HG02885 (cell line): Measurements from ENCODE around the gene TRIM17.

Experiments
- ATAC-seq: cut with Tn5 transposase; IDR thresholded peaks from one replicate; pipeline ENCODE4 v1.9.1; 2021; ENCODE audit warnings: mild to moderate bottlenecking; ENCODE audit not compliant: unreplicated experiment, poor library complexity

The TRIM17 gene

GRCh38 chr1:228423404-228424053, 6.9 kb upstream of the TRIM17 start:
- ATAC-seq: no peak

DNA sequence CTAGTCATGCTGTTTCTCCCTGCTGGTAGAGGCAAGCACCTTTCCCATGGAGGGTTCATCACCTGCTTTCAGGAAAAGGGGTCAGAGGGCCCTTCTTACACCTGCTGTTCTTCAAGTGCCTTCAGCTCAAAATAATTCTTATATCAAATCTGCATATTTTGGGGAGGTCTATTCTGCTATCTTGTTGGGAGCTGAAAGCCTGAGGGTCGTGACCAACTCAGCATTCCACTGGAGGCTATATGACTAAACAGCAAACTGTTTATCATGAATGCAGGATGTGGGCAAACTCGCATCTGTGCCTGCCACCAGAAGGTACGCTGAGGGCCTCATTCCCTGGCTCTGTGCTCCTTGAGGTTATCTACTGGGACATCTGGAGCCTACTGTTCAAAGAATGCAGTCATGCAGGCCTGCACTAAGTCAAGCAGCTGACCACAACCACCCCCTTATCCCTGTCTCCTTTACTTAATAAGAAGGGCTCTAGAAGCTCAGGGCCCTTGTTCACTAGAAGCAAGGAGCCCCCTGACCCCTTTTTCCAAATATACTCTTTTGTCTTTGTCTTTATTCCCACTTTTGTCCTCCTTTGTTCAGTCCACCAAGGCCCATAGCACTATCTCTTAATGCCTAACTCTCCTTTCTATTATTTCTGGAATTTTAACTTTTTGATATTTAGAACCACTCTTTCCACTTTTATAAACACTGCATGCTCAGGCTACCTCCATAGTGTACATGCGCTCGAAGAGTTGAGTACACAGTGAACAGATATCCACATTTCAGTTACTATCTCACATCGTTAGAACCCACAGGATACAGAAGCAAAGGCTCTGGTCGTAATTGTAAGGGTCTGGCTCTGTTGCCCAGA, 4.5 kb upstream of the TRIM17 start:
- no peak for ATAC-seq

DNA sequence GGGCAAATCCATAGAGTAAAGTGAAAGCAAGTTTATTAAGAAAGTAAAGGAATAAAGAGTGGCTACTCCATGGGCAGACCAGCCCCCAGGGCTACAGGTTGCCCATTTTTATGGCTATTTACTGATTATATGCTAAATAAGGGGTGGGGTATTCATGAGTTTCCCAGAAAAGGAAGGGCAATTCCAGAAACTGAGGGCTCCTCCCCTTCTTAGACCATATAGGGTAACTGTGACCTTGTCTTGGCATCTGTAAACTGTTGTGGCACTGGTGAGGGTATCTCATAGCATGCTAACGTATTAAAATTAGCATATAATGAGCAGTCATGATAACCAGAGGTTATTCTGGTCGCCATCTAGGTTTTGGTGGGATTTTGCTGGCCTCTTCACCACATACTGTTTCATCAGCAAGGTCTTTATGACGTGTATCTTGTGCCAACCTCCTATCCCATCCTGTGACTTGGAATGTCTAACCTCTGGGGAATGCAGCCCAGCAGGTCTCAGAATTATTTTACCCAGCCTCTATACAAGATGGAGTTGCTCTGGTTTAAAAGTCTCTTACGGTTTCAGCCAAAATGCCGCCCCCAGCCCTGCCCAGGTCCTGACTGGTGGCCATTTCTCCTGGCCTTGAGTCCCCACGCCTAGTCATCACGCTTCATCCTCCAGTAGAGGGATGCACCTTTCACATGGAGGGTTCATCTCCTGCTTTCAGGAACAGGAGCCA, 982 bp upstream of the TRIM17 start:
- no peak for ATAC-seq

DNA sequence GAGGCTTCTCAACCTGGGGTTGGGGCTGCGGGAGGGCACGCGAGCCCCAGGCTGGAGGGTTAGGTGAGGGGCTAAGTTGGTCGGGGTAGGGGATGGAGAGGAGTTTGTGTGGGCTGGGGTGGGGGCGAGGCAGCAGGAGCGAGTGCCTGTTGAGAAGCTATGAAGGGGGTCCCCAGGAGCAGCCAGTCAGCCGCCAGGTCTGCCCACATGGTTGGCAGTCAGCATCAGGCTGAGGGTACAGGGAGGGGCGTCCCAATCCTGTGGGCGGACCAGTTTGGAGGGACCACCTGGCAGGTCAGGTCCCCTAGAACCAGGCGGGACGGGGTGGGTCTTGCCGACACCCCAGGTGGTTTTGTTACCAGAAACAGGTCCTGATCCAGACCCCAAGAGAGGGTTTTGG, 400 bp upstream of the TRIM17 start:
- no peak for ATAC-seq

DNA sequence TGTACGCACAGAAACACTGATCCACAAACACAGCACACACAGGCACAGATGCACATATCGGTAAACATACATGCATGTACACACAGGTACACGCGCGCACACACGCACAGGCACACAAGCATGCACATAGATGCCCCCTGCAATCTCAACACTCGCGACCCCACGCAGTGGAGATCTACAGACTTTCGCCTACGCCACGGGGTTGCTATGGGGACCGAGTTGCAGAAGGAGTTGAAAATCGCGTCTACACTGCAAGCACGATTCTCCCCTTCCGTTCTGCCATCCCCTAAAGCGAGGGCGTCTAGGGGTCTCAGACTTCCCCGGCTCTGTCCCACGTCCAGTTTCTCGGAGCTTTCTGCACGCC, 826 bp downstream of the TRIM17 start:
- no peak for ATAC-seq

DNA sequence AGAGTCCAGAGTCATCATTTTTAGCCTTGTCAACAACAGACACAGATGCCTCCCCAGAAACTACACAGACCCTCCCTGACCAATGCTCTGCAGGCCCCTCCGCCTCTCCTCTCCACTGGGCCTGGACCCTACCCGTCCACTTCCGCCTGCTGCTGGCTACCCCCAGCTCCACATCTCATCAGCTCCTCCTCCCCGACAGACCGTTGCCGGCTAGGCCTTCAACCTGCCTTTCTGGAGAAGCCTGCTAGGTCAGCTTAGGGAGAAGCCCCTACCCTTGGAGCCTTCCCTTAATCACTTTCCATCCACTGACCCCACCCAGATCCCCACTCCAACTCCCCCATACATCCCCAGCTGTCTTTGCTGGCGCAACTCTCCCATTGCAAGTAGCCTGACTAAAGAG, 1.4 kb downstream of the TRIM17 start:
- no peak for ATAC-seq

GRCh38 chr1:228414511-228415211, 2.0 kb downstream of the TRIM17 start:
- ATAC-seq: no peak

GRCh38 chr1:228413241-228414010, 3.2 kb downstream of the TRIM17 start:
- no peak for ATAC-seq

DNA sequence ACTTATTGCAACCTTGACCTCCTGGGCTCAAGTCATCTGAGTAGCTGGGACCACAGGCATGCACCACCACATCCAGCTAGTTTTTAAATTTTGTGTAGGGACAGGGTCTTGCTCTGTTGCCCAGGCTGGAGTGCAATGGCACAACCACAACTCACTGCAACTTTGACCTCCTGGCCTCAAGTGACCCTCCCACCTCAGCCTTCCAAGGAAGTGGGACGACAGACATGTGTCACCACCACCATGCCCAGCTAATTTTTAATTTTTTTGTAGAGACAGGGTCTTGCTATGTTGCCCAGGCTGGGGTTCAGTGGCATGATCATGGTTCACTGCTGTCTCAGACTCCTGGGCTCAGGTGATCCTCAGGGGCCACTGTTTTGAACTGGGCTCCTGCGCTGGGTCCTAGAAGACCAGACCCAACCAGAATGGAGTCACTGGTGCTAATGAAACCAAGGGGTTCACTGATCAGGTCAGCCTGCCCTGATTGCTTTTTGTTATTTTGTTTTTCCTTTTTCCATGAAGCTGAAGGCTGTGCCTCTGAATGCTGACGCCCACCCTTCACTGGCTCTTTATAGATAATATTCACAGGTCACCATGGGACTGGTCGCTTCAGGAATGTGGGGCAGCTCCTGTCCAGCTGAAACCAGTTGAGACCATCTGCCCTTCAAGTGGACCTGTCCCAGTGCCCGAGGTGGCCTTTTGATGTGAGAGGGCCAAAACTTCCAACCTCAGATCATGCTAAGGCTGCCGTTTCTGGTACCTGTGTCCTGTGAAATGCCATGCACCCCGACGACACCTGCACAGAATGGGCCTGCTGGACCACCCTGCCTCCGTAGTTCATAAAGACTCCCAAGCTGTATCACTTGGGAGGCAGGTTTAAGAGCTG, 4.9 kb downstream of the TRIM17 start:
- no peak for ATAC-seq

- ATAC-seq: no peak
Observed at GRCh38 chr1:228411121-228411520, 5.5 kb downstream of the TRIM17 start.

DNA sequence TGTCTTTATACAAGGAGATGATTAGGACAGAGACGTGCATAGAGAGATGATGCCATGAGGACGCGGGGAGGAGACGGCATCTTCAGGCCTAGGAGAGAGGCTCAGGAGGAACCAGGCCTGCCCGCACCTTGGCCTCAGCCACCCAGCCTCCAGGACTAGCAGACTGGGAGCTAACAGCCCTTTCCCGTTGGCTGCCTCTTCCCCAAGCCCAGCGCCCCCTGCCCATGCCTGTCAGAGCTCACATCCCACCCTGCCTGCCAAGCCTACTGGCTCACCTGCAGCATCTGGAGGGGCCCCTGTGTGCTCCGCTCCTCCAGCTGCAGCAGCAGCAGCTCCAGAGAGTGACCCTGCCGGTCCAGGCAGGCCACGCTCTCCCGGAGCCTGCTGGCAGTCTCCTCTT, 6.0 kb downstream of the TRIM17 start:
- ATAC-seq: no peak

GRCh38 chr1:228410015-228410414, 6.6 kb downstream of the TRIM17 start:
- no peak for ATAC-seq

GRCh38 chr1:228408869-228409805, 7.5 kb downstream of the TRIM17 start:
- ATAC-seq: no peak

- no peak for ATAC-seq
Observed at GRCh38 chr1:228408041-228408868, 8.4 kb downstream of the TRIM17 start.

- ATAC-seq: no peak
Observed at GRCh38 chr1:228407106-228408040, 9.3 kb downstream of the TRIM17 start.

DNA sequence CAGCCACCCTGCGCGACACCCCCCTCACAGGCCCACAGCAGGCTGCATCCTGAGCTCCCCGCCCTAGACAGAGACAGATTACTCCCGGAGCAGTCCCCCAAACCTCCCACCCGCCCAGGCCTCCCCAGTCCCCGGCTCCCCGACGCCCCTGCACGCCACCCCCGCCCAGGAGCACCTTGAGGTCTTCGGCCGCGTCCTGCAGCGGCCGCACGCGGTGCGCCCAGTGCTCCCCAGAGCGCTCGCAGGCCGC, 10.8 kb downstream of the TRIM17 start:
- peak; percentile 29 for ATAC-seq
